GM18520 (cell line): Measurements from ENCODE around the gene ABTB1.
"Not testable (repeated sequence)": the region's sequence is repeated elsewhere in the genome, so short reads cannot be mapped to it uniquely, and the experiment has no call there.

Source experiments
- ATAC-seq: cut with Tn5 transposase; IDR thresholded peaks from one replicate; pipeline ENCODE4 v1.9.1; 2021; ENCODE audit not compliant: unreplicated experiment

ABTB1 gene

GRCh38 chr3:127701280-127701911 is 28.6 kb downstream of the ABTB1 start:
- ATAC-seq = no peak

- ATAC-seq = no peak
Measured at GRCh38 chr3:127702151-127702578, 29.4 kb downstream of the ABTB1 start.

GRCh38 chr3:127704840-127705239 is 32.1 kb downstream of the ABTB1 start:
- not testable (repeated sequence) for ATAC-seq

GRCh38 chr3:127706312-127706711 is 33.6 kb downstream of the ABTB1 start:
- ATAC-seq = no peak

GRCh38 chr3:127706785-127707351 is 34.1 kb downstream of the ABTB1 start:
- ATAC-seq = no peak

- no peak for ATAC-seq
Measured at GRCh38 chr3:127707851-127708411, 35.2 kb downstream of the ABTB1 start.

- no peak for ATAC-seq
Measured at GRCh38 chr3:127708837-127709236, 36.1 kb downstream of the ABTB1 start.

- no peak for ATAC-seq
Measured at GRCh38 chr3:127709320-127710060, 36.7 kb downstream of the ABTB1 start.

GRCh38 chr3:127710155-127710941 is 37.6 kb downstream of the ABTB1 start:
- ATAC-seq = no peak

GRCh38 chr3:127711021-127711695 is 38.4 kb downstream of the ABTB1 start:
- no peak for ATAC-seq

- no peak for ATAC-seq
Measured at GRCh38 chr3:127711896-127712295, 39.1 kb downstream of the ABTB1 start.

GRCh38 chr3:127712461-127712860 is 39.7 kb downstream of the ABTB1 start:
- no peak for ATAC-seq

GRCh38 chr3:127712881-127713771 is 40.4 kb downstream of the ABTB1 start:
- no peak for ATAC-seq

GRCh38 chr3:127714125-127714571 is 41.4 kb downstream of the ABTB1 start:
- ATAC-seq = no peak

- no peak for ATAC-seq
Measured at GRCh38 chr3:127714866-127715265, 42.1 kb downstream of the ABTB1 start.

GRCh38 chr3:127715532-127715931 is 42.8 kb downstream of the ABTB1 start:
- no peak for ATAC-seq

GRCh38 chr3:127716384-127716783 is 43.6 kb downstream of the ABTB1 start:
- ATAC-seq = no peak

GRCh38 chr3:127717357-127718244 is 44.8 kb downstream of the ABTB1 start:
- ATAC-seq = no peak
